GM18858 (cell line): Measurements from ENCODE around the gene ANO8.

Experiments
- ATAC-seq: cut with Tn5 transposase; IDR thresholded peaks from one replicate; pipeline ENCODE4 v1.9.1; 2021; ENCODE audit not compliant: unreplicated experiment

Gene ANO8

DNA sequence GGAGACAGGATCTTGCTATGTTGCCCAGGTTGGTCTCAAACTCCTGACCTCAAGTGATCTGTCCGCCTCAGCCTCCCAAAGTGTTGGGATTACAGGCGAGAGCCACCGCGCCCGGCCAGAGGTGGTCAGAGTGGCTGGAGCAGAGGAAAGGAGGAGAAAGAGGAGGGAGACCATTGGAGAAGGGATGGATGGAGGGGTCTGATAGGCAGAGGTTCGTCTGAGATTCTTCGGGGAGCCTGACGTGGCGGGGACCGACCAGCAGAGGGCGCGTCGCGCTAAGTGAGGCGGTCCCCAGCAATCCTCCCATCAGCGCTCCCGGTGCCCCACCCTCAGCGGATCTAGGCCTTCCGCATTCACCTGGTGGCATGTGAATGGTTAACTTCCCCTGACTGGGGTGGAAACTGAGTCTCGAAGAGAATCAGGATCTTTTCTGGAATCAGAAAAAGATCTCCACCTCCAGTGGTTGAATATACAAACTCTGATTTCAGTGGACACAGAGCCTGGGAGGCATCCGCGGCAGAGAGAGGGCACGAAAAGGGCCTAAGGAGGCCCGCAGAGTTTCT lies 11.5 kb upstream of the ANO8 start:
- no peak for ATAC-seq

DNA sequence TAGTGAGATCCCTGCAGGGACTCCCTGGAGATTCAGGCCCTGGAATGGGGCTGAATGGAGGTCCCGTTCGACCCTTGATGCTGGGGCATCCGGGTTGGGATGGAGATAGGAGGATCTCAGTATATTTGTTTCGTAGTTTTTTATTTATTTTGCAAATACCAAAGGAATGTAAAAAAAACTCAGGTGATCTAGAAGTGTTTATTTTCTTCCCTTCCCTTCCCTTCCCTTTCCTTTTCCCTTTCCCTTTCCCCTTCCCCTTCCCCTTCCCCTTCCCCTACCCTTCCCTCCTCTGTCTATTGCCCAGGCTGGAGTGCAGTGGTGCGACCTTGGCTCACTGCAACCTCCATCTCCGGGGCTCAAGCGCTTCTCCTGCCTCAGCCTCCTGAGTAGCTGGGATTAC lies 7.2 kb upstream of the ANO8 start:
- no peak for ATAC-seq

DNA sequence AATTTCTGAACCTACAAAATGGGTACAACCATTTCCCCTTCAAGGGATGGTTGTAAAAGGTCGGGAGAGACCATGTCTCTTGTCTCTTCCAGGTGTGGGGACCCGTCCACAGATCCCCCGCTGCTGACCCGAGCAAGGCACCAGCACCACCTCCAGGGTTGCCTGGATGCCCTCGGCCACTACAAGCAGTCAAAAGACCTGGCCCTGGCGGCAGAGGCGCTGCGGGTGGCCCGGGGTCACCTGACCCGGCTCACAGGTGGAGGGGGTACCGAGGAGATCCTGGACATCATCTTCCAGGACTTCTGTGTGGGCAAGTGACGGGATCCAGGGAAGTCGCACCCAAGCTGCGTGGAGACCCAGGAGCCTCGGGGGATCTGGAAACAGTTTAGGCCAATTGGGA lies 6.7 kb upstream of the ANO8 start:
- no peak for ATAC-seq

GRCh38 chr19:17340871-17341357 lies 6.3 kb upstream of the ANO8 start:
- no peak for ATAC-seq

DNA sequence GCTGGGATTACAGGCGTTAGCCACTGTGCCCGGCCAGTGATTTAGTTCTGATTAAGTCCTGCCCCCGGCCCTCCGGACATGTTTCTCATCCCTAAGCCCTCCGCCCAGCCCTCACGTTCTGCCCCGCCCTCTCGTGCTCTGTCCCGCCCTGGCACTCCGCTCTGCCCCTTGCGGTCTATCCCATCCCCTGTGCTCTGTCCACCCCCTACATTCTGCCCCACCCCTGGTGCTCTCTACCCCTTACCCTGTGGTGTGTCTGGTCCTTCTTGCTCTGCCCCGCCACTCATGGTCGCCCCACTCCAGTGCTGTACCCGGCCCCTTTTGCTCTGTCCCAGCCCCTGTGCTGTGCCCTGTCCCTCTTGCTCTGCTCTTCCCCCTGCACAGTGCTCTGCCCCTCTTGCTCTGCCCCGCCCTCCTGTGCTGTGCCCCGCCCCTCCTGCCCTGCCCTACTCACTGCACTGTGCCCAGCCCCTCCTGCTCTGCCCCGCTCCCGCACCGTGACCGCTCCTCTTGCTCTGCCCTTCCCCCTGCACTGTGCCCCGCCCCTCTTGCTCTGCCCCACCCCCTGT lies 5.7 kb upstream of the ANO8 start:
- no peak for ATAC-seq

DNA sequence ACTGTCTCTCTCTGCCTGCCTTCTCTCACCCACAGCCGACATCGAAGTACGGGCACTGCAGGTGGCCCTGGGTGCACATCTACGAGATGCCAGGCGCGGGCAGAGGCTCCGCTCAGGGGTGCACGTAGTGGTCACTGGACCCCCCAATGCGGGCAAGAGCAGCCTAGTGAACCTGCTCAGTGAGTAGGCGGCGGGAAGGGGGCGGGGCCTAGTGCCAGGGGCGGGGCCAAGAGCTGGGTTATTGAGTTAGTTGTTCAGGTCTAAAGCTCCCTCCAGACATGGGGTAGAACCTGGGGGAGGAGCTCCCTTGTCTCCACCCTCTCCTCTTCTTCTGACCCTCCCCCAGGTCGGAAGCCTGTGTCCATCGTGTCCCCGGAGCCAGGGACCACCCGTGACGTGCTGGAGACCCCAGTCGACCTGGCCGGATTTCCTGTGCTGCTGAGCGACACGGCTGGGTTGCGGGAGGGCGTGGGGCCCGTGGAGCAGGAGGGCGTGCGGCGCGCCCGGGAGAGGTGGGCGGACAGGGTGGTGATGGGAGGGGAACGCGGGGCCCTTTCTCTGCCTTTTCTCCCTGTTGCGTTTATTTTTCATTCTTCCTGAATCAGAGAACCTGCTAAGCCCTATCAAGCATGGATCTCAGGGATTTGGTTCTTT lies 4.6 kb upstream of the ANO8 start:
- no peak for ATAC-seq

DNA sequence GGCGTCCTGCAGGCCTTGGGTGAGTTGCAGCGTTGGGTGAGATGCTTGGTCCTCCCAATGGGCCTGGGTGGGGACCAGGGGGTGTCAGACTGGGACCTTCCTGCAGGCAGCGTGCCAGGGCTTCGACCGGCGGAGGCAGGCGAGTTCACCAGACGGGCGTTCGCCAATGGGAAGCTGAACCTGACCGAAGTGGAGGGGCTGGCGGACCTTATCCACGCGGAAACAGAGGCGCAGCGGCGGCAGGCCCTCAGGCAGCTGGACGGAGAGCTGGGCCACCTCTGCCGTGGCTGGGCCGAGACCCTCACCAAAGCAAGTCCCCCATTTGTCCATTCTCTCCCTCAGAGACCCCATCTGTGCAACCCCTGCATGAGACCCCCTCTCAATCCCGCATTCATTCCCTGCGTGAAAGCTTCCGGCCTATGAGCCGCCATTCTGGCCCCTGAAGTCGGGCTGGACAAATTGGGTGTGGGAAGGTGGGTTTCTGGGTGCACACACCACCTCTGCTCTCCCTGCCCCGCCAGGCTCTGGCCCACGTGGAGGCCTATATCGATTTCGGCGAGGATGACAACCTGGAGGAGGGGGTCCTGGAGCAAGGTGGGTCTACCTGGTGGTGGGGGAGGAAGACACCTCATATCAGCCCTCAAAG lies 3.9 kb upstream of the ANO8 start:
- ATAC-seq = no peak

DNA sequence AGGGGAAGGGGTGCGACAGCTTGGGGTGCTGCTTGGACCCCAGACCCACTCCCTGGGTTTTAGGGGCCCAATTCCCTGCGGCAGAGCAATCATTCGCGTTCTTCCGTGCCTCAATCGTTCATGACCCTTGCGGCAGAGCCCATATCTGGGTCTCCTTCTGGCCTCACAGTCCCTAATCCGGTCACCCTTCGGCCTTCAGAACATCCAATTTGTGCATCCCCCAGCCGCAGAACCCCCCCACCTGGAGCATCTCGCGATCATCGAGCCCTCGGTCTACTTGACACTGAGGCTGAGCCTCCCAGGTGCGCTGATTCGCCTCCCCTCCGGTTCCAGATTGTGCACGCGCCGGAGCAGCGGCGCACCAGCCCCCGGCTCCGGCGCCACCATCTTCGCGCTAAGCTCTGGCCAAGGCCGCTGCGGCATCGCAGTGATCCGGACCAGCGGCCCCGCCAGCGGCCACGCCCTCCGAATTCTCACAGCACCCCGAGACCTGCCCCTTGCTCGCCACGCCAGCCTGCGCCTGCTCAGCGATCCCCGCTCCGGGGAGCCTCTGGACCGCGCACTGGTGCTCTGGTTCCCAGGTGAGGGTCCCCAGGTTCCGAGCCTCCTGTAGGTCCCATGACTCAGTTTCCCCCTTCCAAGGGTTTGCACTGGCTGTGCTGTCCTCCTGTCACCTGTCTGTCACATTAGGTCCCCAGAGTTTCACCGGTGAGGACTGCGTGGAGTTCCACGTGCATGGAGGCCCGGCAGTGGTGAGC lies 3.2 kb upstream of the ANO8 start:
- no peak for ATAC-seq

DNA sequence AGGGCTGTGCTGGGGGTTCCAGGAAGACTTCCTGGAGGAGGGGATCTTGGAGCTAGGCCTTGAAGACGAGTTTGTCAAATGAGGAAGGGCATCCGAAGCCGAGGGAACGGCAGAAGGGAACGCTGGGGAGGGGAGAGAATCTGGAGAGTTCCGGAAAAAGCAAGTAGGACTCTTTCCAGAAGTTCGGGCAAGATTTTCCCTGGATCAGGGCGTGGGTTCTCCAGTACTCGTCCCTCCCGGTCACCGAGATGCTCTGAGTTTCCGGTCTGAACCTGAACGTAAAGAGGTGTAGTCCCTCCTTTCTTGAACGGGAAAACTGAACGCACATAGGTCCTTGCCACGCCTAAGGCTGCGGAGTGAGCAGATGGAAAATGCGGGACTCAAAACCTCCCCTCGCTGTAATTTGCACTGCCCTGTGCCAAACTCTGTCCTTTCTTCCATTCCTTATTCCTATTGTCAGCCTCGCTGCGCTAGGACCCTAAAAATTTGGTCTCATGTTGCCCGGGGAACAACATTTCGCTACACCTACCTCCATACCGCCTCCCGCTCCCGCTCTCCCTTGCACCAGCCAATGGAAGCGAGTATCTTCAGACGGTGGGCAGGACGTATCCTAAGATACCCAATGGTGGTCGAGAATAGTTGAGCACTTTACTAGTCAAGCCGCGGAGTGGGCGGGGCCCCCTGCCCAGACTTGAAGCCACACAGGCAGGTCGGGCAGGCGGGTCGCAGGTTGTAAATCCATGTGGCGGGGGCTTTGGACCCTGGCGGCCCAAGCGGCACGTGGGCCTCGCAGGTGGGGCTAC lies 2.4 kb upstream of the ANO8 start, which contains the start of gene GTPBP3:
Gene GTPBP3, plus strand, starts transcription at position 682 of the 803 bp plus-strand sequence. Its CDS starts 59 bp downstream, at position 741.
- ATAC-seq = peak; percentile 60

GRCh38 chr19:17335575-17335974 lies 920 bp upstream of the ANO8 start:
- no peak for ATAC-seq

- no peak for ATAC-seq
Observed at GRCh38 chr19:17333611-17334413, 843 bp downstream of the ANO8 start.

- ATAC-seq = no peak
Observed at GRCh38 chr19:17332677-17333581, 1.7 kb downstream of the ANO8 start.

GRCh38 chr19:17332360-17332676 lies 2.3 kb downstream of the ANO8 start:
- ATAC-seq = no peak

DNA sequence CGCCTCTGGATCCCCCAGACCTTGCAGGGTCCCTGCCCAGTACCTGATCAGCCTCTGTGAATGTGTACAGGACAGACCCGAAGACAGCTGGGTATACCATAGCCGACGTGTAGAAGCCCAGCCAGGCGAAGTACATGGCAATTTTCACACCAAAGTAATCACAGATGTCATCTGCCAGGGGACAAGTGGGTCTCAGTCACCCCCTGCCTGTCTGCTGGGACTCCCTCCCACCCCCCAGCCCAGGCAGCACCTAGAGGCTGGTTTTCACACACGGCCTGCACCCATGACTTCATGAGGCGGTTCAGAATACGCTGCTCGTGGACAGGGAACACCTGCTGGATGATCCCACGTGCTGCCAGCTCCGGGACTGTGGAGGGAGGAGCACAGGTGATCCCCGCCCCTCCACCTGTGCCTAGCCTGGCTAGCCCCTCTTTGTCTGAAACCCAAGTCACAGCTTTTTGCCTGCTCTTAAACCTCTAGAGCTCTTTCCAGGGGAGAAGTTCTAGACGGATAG lies 3.6 kb downstream of the ANO8 start:
- ATAC-seq = no peak

GRCh38 chr19:17330262-17331044 lies 4.2 kb downstream of the ANO8 start:
- no peak for ATAC-seq

DNA sequence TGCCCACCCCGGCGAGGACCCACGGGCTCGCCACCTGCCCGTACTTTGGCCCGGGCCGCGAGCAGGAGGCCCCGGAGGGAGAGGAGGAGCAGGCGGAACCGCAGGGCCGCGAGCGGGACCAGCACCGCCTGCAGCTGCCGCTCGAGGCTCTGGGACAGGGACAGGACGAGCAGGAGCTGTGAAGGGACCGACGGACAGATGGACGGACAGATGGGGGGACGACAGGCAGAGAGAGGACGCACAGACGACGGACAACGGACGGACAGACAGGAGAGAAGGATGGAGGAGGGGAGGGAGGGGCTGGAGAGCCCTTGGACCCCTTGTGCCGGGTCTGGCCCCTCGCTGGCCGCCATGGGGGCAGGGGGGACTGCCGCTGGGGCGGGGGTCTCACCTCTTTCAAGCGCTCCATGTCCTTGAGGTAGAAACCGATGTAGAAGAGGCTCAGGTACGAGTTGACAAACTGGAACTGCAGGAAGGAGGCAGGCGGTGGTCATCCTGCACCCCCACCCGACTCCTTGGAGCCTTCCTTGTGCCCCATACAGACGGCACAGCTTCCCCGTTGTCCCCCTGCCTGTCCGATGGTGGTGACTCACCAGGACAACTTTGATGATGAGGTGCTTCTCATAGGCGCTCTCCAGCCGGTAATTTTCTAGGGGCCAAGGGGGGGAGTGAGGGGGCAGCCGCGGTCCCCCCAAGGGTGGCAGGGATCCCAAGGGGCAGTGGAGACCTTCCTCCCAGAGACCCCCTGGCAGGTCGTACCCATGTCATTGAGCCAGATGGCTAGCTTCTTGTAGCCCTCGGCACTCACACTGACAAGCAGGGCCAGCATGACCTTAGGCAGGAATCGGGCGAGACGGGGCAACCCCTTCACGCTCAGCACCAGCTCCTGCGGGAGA lies 5.0 kb downstream of the ANO8 start:
- ATAC-seq = no peak
